Activated naive CD4-positive, alpha-beta T cell treated with anti-CD3 and anti-CD28 coated beads, Interleukin-2, amount 10 ng/mL, durations not matched to agents 7 days and 5 days (primary cell): Measurements from ENCODE around the gene PCBP3.
"Not testable (repeated sequence)": the region's sequence is repeated elsewhere in the genome, so short reads cannot be mapped to it uniquely, and the experiment has no call there.

Experiments used
- CTCF ChIA-PET: fragments of 350-600 bp; sonication (Branson Sonifier 250); formaldehyde crosslinking; loops from one replicate; lab custom pipeline; 2021; ENCODE audit warnings: antibody characterized with exemption; lab: Charles Lee
- DNase-seq: peaks from one replicate; pipeline ENCODE4 v3.0.0-alpha.2; 2020
- H3K27ac Mint-ChIP-seq: one replicate; pipeline ENCODE4 v1.8.0; 2021; ENCODE audit warnings: mild to moderate bottlenecking, moderate library complexity, mixed read lengths
- H3K27me3 Mint-ChIP-seq: one replicate; pipeline ENCODE4 v1.8.0; 2021; ENCODE audit warnings: mild to moderate bottlenecking, mixed read lengths
- H3K36me3 Mint-ChIP-seq: one replicate; pipeline ENCODE4 v1.8.0; 2021; ENCODE audit warnings: mixed read lengths
- H3K4me1 Mint-ChIP-seq: one replicate; pipeline ENCODE4 v1.8.0; 2021; ENCODE audit warnings: mixed read lengths
- H3K4me3 Mint-ChIP-seq: one replicate; pipeline ENCODE4 v1.8.0; 2021; ENCODE audit warnings: mild to moderate bottlenecking, moderate library complexity, mixed read lengths
- H3K9me3 Mint-ChIP-seq: one replicate; pipeline ENCODE4 v1.8.0; 2021; ENCODE audit warnings: mixed read lengths

The PCBP3 gene

GRCh38 chr21:45825219-45825618 lies 181.7 kb downstream of the PCBP3 start:
- no peaks in the 10 kb centered on the region for H3K9me3 Mint-ChIP-seq
- H3K27me3 Mint-ChIP-seq = no peaks in the 10 kb centered on the region
- H3K4me1 Mint-ChIP-seq = peaks cover 19% of the 10 kb centered on the region
- CTCF ChIA-PET = no interaction called here
- no peaks in the 10 kb centered on the region for H3K36me3 Mint-ChIP-seq
- no peak overlapping the region for H3K4me3 Mint-ChIP-seq
- no peak for DNase-seq
- no peak overlapping the region for H3K27ac Mint-ChIP-seq

DNA sequence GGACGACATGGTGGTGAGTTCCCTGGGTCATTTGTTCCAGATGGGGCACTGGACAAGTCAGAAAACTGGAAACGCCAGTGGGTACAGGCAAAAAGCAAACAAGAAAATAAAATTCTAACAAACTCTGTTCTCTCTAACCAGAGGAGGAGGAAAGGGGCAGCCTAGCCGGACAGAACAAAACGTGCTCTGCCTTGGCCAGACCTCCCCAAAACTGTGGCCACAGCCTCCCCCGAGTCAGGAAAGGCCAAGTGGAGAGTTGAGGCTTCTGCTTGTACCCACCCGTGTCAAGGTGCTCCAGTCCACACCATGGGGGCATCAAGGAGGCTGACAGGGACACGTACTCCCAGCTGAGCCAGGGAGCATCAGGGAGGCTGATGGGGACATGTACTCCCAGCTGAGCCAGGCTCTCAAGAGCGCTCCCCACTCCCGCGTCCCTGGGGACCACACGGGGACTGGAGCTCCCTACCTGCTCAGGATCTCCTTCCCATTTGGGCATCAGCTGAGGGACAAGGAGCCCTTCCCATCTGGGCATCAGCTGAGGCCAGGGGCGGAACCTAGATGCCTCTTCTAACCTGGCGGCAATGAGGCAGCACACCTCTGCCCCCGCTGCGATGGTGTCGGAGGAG lies 183.3 kb downstream of the PCBP3 start:
- no peaks in the 10 kb centered on the region for H3K36me3 Mint-ChIP-seq
- H3K27ac Mint-ChIP-seq = no peak overlapping the region
- no peaks in the 10 kb centered on the region for H3K27me3 Mint-ChIP-seq
- no peak overlapping the region for H3K4me3 Mint-ChIP-seq
- peaks cover 2% of the 10 kb centered on the region for H3K9me3 Mint-ChIP-seq
- peaks cover 14% of the 10 kb centered on the region for H3K4me1 Mint-ChIP-seq
- DNase-seq = no peak
- CTCF ChIA-PET = no interaction called here

DNA sequence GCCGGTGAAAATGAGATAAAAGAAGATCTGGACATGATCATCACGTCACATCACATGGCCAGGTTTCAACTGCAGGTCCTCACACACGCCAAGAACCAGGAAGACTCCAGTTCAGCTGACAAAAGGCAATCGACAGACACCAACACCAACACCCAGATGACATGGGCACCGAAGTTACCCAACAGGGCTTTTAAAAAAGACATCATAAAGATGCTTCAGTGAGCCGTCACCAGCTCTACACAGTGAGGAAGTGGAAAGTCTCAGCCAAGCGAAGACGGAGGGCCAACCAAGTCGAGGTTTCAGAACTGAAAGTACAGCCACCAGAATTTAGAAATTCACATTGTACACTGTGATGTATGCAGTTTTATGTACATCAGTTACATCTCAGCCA lies 183.8 kb downstream of the PCBP3 start:
- Mint-ChIP-seq H3K27ac (peak overlapping the region; percentile 5), H3K4me3 (no peak overlapping the region), H3K36me3 (no peaks in the 10 kb centered on the region), H3K27me3 (no peaks in the 10 kb centered on the region), H3K9me3 (peaks cover 2% of the 10 kb centered on the region), H3K4me1 (peaks cover 14% of the 10 kb centered on the region)
- CTCF ChIA-PET = interaction anchor here (1.5 kb wide), 1 partner anchor 96 kb away, joined by 3 read pairs; no protein-coding TSS in a partner anchor
- DNase-seq = peak; percentile 47

GRCh38 chr21:45827881-45828579 lies 184.5 kb downstream of the PCBP3 start:
- Mint-ChIP-seq H3K4me3 (no peak overlapping the region), H3K27ac (peak overlapping the region; percentile 5), H3K36me3 (no peaks in the 10 kb centered on the region), H3K27me3 (no peaks in the 10 kb centered on the region), H3K9me3 (peaks cover 6% of the 10 kb centered on the region), H3K4me1 (peaks cover 14% of the 10 kb centered on the region)
- CTCF ChIA-PET = interaction anchor here (1.3 to 1.5 kb wide), 2 partner anchors 53 to 95 kb away, joined by 3 read pairs; no protein-coding TSS in a partner anchor
- DNase-seq = no peak

DNA sequence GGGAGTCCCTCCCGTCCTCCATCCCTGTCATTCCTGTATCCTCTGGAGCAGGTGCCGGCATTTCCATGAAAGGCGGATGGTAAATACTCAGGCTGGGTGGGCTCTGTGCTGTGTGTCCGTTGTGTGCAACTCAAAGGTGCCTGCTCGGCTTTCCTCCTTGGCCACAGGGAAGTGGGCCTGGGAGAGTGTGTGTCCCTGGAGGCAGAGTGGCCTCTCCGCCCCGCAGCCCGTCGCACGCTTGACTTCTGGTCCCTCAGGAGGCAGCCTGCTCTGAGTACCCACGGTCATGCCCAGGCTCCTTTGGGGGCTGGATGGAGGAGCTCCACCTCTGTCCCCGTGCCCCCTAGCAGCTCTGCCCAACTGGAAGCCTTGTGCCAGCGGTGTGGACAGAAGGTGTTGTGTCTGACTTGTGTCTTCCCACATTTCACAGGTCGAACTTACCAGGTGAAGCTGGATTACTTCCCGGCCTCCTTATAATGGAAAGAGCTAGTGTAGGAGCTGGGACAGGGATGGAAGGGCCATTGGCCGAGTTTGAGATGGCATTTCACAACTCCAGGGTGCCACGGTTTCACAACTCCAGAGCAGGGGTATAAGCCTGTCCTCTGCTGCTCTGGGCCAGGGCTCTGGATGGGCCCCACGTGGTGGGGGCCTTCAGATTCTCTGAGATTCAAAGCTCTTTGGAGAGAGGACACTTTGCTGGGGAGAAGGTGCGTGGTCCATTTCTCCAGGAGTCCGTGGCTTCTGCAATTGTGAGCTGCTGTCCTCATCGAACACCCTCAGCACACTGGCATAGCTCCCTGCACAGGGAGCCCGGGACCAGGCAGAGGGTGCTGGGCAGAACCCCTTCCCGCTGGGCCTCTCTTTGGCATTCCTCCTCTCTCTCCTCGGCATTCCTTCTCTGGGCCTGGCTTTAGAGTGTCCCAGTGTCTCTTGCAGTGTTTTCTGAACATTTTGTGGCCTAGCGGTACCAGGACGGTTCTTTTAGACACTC lies 185.3 kb downstream of the PCBP3 start:
- CTCF ChIA-PET = interaction anchor here (1.3 to 1.5 kb wide), 2 partner anchors 52 to 94 kb away, joined by 3 read pairs; no protein-coding TSS in a partner anchor
- Mint-ChIP-seq H3K9me3 (peaks cover 6% of the 10 kb centered on the region), H3K4me1 (peaks cover 14% of the 10 kb centered on the region), H3K4me3 (no peak overlapping the region), H3K27ac (no peak overlapping the region), H3K36me3 (no peaks in the 10 kb centered on the region), H3K27me3 (no peaks in the 10 kb centered on the region)
- no peak for DNase-seq

DNA sequence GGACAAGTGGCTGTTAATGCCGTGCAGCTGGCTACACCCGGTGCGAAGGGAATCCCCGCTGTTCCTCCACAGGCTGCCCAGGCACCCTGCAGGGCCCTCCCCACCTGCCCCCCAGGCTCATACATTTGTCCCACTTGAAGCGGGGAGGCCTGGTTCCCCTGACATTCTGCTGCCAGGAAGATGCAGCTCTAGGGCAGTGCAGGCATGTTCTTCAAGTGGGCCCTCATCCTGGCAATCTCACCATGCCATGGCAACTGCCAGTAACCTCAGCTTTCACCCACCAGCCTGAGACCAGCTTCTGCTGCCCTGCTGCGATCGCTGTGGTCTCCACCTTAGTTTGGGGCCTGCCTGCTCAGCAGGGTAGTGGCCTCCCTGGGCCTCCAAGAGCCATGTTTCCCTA lies 186.1 kb downstream of the PCBP3 start:
- CTCF ChIA-PET = interaction anchor here (1.3 kb wide), 1 partner anchor 52 kb away, joined by 3 read pairs; no protein-coding TSS in a partner anchor
- peaks cover 6% of the 10 kb centered on the region for H3K9me3 Mint-ChIP-seq
- no peaks in the 10 kb centered on the region for H3K27me3 Mint-ChIP-seq
- no peak for DNase-seq
- H3K4me1 Mint-ChIP-seq = peaks cover 14% of the 10 kb centered on the region
- no peaks in the 10 kb centered on the region for H3K36me3 Mint-ChIP-seq
- H3K4me3 Mint-ChIP-seq = no peak overlapping the region
- no peak overlapping the region for H3K27ac Mint-ChIP-seq

DNA sequence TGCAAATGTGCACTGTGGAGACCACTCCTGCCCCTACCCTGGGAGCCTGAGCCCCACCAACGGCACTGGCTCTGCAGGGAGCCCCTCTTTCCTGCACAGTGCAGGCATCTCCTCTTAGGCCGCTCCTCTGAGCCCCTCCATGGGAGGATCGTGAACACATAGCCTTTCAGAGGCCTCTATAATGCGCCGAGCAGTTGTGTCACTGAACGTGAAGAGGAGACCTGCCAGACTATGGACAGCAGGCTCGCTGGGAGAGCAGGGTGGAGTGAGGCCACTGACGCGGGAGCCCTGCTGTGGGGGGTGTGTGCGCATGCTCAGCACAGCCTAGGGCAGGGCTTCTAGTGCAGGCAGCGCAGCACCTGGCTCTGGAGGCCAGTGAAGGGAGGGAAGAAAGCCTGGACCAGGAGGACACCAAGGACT lies 186.7 kb downstream of the PCBP3 start:
- no peak overlapping the region for H3K27ac Mint-ChIP-seq
- H3K4me1 Mint-ChIP-seq = peaks cover 14% of the 10 kb centered on the region
- no peak for DNase-seq
- peaks cover 6% of the 10 kb centered on the region for H3K9me3 Mint-ChIP-seq
- no peak overlapping the region for H3K4me3 Mint-ChIP-seq
- CTCF ChIA-PET = no interaction called here
- no peaks in the 10 kb centered on the region for H3K36me3 Mint-ChIP-seq
- H3K27me3 Mint-ChIP-seq = no peaks in the 10 kb centered on the region

GRCh38 chr21:45830720-45831366 lies 187.3 kb downstream of the PCBP3 start:
- no peaks in the 10 kb centered on the region for H3K27me3 Mint-ChIP-seq
- CTCF ChIA-PET = no interaction called here
- H3K4me1 Mint-ChIP-seq = peaks cover 14% of the 10 kb centered on the region
- no peak for DNase-seq
- no peak overlapping the region for H3K4me3 Mint-ChIP-seq
- H3K36me3 Mint-ChIP-seq = no peaks in the 10 kb centered on the region
- no peak overlapping the region for H3K27ac Mint-ChIP-seq
- H3K9me3 Mint-ChIP-seq = peaks cover 6% of the 10 kb centered on the region

- CTCF ChIA-PET = no interaction called here
- no peaks in the 10 kb centered on the region for H3K36me3 Mint-ChIP-seq
- H3K9me3 Mint-ChIP-seq = peaks cover 6% of the 10 kb centered on the region
- DNase-seq = no peak
- peaks cover 12% of the 10 kb centered on the region for H3K4me1 Mint-ChIP-seq
- H3K27me3 Mint-ChIP-seq = no peaks in the 10 kb centered on the region
- H3K27ac Mint-ChIP-seq = no peak overlapping the region
- H3K4me3 Mint-ChIP-seq = no peak overlapping the region
Observed at GRCh38 chr21:45831991-45832740, 188.6 kb downstream of the PCBP3 start.

DNA sequence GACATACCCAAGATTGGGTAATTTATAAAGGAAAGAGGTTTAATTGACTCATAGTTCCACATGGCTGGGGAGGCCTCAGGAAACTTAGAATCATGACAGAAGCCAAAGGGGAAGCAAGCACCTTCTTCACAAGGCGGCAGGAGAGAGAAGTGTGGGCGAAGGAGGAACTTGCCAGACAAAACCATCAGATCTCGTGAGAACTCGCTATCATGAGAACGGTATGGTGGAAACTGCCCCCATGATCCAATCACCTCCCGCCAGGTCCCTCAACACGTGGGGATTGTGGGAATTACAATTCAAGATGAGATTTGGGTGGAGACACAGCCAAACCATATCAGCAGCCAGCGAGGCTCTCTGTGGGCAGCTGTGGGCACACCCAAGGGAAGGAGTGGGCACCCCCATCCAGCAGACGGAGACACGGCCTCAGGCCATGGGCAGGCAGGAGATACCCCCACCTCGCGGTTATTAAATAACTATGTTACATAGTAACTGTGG lies 189.3 kb downstream of the PCBP3 start:
- H3K4me1 Mint-ChIP-seq, CTCF ChIA-PET, H3K27me3 Mint-ChIP-seq, DNase-seq, H3K36me3 Mint-ChIP-seq, H3K4me3 Mint-ChIP-seq, H3K27ac Mint-ChIP-seq, H3K9me3 Mint-ChIP-seq: not testable (repeated sequence)

GRCh38 chr21:45833414-45833813 lies 189.9 kb downstream of the PCBP3 start:
- H3K27ac Mint-ChIP-seq = no peak overlapping the region
- no peak overlapping the region for H3K4me3 Mint-ChIP-seq
- no peaks in the 10 kb centered on the region for H3K4me1 Mint-ChIP-seq
- H3K36me3 Mint-ChIP-seq = no peaks in the 10 kb centered on the region
- H3K9me3 Mint-ChIP-seq = peaks cover 6% of the 10 kb centered on the region
- CTCF ChIA-PET = no interaction called here
- no peaks in the 10 kb centered on the region for H3K27me3 Mint-ChIP-seq
- DNase-seq = no peak

GRCh38 chr21:45834026-45834715 lies 190.6 kb downstream of the PCBP3 start:
- CTCF ChIA-PET = no interaction called here
- H3K36me3 Mint-ChIP-seq = no peaks in the 10 kb centered on the region
- peaks cover 6% of the 10 kb centered on the region for H3K9me3 Mint-ChIP-seq
- no peaks in the 10 kb centered on the region for H3K4me1 Mint-ChIP-seq
- DNase-seq = no peak
- H3K27ac Mint-ChIP-seq = no peak overlapping the region
- H3K27me3 Mint-ChIP-seq = no peaks in the 10 kb centered on the region
- no peak overlapping the region for H3K4me3 Mint-ChIP-seq
